Left lung (tissue), 10 donors: ENCODE results near the gene NOXO1. TPM values are rescaled to one million over a fixed set of nuclear protein-coding genes. Genes with fewer than 3 reads are reported as not detected.
A peak's percentile ranks its signal among the peaks of the same experiment; 100 is the strongest.

Source experiments
- ATAC-seq: fragments of 200-7000 bp; cut with Tn5 transposase; one replicate; pipeline ENCODE4 v1.9.1; 2020; ENCODE audit warnings: moderate library complexity
- DNase-seq, 4 donors: peaks; one replicate each; pipeline ENCODE4 v3.0.0-alpha.2; 2013 to 2020
- H3K27ac ChIP-seq, 2 donors: fragments of 200-600 bp; sonication (generic) in 1 of 2; one replicate each; pipeline versions ENCODE4 v1.5.0 to v1.8.0; 2020 to 2021
- H3K27me3 ChIP-seq, 2 donors: fragments of 200-600 bp; sonication (generic) in 1 of 2; one replicate each; pipeline versions ENCODE4 v1.5.0 to v1.8.0; 2020 to 2021
- H3K36me3 ChIP-seq, 2 donors: fragments of 200-600 bp; sonication (generic) in 1 of 2; one replicate each; pipeline versions ENCODE4 v1.5.0 to v1.8.0; 2020 to 2021
- H3K4me1 ChIP-seq, 2 donors: fragments of 200-600 bp; one replicate each; pipeline ENCODE4 v1.8.0; 2021
- H3K4me3 ChIP-seq, 2 donors: fragments of 200-600 bp; sonication (generic) in 1 of 2; one replicate each; pipeline versions ENCODE4 v1.5.0 to v1.8.0; 2020 to 2021; ENCODE audit warnings: mild to moderate bottlenecking in 1 of 2
- H3K9me3 ChIP-seq, 2 donors: fragments of 200-600 bp; sonication (generic) in 1 of 2; one replicate each; pipeline versions ENCODE4 v1.5.0 to v1.8.0; 2020 to 2021
- CTCF ChIP-seq, 2 donors: fragments of 200-600 bp; sonication (generic) in 1 of 2; IDR thresholded peaks; one replicate each; pipeline versions ENCODE4 v1.5.0 to v1.8.0; 2021; ENCODE audit warnings: antibody characterized with exemption in 2 of 2
- intact Hi-C, 2 donors: fragments of 100-400 bp; cut with DNase I; formaldehyde crosslinking; loops; one replicate each; pipeline versions ENCODE4 v1.11.2 to v1.14.2; 2022
- polyA plus RNA-seq, 6 donors: library from polyadenylated mRNA; unstranded; fragments of 120-200 nt; gene quantifications; one replicate each; pipeline ENCODE4 v1.2.1, GENCODE V29; 2013; ENCODE audit not compliant: insufficient read length in 6 of 6
- total RNA-seq, 2 donors: library from RNA; stranded (reverse); fragmentation: NEBNext Ultra II Directional; extraction: Animal tissue kit (Norgen Biotek cat#: 25700); gene quantifications; one replicate each; pipeline ENCODE4 v1.2.1, GENCODE V29; 2021
- donor health status: DM: no; HTN: yes; CAD: no.
- donor health status: DM: no; HTN: no; CAD: no.

Gene NOXO1
- total and polyA plus RNA-seq, 8 donors, result 0.30 to 5.6 (median 0.64) TPM; not detected in 2

GRCh38 chr16:1983544-1984346 lies 2.5 kb upstream of the NOXO1 start, which contains the start of gene GFER:
Gene GFER, plus strand, starts transcription at chr16:1984193. Its CDS starts 26 bp downstream, at chr16:1984219.
- DNase-seq (peak; percentile 91 to 97 (median 93)), ATAC-seq (peak; percentile 89)
- Histone ChIP-seq H3K27me3 (peaks cover 30 to 58% of the 10 kb centered on the region in 2 donors), H3K27ac (peak within 1 kb of the TSS; percentile 63 to 88), H3K4me1 (peaks cover 15 to 32% of the 10 kb centered on the region in 2 donors), H3K36me3 (peaks cover 0 to 32% of the 10 kb centered on the region in 2 donors), H3K4me3 (peak within 1 kb of the TSS; percentile 71 to 88), H3K9me3 (no peaks in the 10 kb centered on the region)
- TF ChIP-seq CTCF (IDR thresholded peaks at IDR 0.05), result peak; percentile 38 to 48
- intact Hi-C loops, result no loop called here

- H3K9me3 ChIP-seq, result no peaks in the 10 kb centered on the region
- peak overlapping the region; percentile 71 to 88 for H3K4me3 ChIP-seq
- H3K4me1 ChIP-seq, result peaks cover 15 to 34% of the 10 kb centered on the region in 2 donors
- peaks cover 24 to 58% of the 10 kb centered on the region in 2 donors for H3K27me3 ChIP-seq
- peak overlapping the region; percentile 63 to 88 for H3K27ac ChIP-seq
- H3K36me3 ChIP-seq, result peaks cover 0 to 39% of the 10 kb centered on the region in 2 donors
- DNase-seq, result no peak
- ATAC-seq, result no peak
- intact Hi-C loops, result no loop called here
- TF ChIP-seq CTCF (IDR thresholded peaks at IDR 0.05), result no peak
Measured at GRCh38 chr16:1982991-1983543, 1.8 kb upstream of the NOXO1 start.

GRCh38 chr16:1982013-1982433 lies 754 bp upstream of the NOXO1 start:
- intact Hi-C loops, result no loop called here
- Histone ChIP-seq H3K4me1 (peaks cover 15 to 34% of the 10 kb centered on the region in 2 donors), H3K36me3 (peaks cover 0 to 45% of the 10 kb centered on the region in 2 donors), H3K27ac (no peak overlapping the region), H3K27me3 (peaks cover 24 to 64% of the 10 kb centered on the region in 2 donors), H3K4me3 (no peak overlapping the region), H3K9me3 (no peaks in the 10 kb centered on the region)
- no peak for DNase-seq
- no peak for TF ChIP-seq CTCF (IDR thresholded peaks at IDR 0.05)
- ATAC-seq, result no peak

- Histone ChIP-seq H3K27ac (no peak overlapping the region), H3K9me3 (no peaks in the 10 kb centered on the region), H3K4me1 (peaks cover 15 to 32% of the 10 kb centered on the region in 2 donors), H3K27me3 (peaks cover 24 to 64% of the 10 kb centered on the region in 2 donors), H3K36me3 (peaks cover 0 to 45% of the 10 kb centered on the region in 2 donors), H3K4me3 (peak overlapping the region in 1 of 2 donors; percentile 32)
- no peak for DNase-seq
- no peak for TF ChIP-seq CTCF (IDR thresholded peaks at IDR 0.05)
- intact Hi-C loops, result no loop called here
- ATAC-seq, result no peak
Measured at GRCh38 chr16:1980770-1981087, 540 bp downstream of the NOXO1 start.
